ENCODE measurements around the gene CHFR.

- TF ChIP-seq POLR2AphosphoS5 (IDR thresholded peaks at IDR 0.05; ENCODE audit: low read depth, low read length) (no peak), TAF1 (IDR thresholded peaks at IDR 0.05; ENCODE audit: low read depth, low read length) (no peak), POLR2A (IDR thresholded peaks at IDR 0.05; ENCODE audit: low read depth, low read length) (no peak)
Observed at GRCh38 chr12:132874175-132874574, 13.2 kb downstream of the CHFR start.

All from GM12891 (cell line).